ENCODE measurements around the gene BAG1. TPM values are rescaled to one million over a fixed set of nuclear protein-coding genes. Genes with fewer than 3 reads are reported as not detected.

Gene BAG1
- total and polyA plus RNA-seq, 2 experiments from 2014 or later = 44.7 to 55.4 TPM

DNA sequence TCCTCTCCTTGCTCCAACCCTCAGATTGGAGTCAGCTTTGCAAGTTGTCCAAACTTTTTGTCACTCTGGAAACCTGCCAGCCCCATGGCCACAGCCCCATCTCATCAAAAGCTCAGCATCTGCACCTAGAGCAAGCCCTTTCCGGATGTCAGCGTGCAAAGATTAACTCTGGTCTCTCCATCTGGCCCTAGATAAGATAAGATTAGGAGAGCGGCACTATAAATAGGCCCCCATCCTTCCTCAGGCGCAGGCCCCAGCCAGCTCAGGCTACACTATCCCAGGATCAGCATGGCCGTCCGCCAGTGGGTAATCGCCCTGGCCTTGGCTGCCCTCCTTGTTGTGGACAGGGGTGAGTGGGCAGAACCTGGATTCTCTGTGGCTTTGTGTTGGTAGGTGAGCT is 24.6 kb downstream of the BAG1 start, which contains the start of gene SPINK4 (continued):
- TF ChIP-seq, protein P1, sequence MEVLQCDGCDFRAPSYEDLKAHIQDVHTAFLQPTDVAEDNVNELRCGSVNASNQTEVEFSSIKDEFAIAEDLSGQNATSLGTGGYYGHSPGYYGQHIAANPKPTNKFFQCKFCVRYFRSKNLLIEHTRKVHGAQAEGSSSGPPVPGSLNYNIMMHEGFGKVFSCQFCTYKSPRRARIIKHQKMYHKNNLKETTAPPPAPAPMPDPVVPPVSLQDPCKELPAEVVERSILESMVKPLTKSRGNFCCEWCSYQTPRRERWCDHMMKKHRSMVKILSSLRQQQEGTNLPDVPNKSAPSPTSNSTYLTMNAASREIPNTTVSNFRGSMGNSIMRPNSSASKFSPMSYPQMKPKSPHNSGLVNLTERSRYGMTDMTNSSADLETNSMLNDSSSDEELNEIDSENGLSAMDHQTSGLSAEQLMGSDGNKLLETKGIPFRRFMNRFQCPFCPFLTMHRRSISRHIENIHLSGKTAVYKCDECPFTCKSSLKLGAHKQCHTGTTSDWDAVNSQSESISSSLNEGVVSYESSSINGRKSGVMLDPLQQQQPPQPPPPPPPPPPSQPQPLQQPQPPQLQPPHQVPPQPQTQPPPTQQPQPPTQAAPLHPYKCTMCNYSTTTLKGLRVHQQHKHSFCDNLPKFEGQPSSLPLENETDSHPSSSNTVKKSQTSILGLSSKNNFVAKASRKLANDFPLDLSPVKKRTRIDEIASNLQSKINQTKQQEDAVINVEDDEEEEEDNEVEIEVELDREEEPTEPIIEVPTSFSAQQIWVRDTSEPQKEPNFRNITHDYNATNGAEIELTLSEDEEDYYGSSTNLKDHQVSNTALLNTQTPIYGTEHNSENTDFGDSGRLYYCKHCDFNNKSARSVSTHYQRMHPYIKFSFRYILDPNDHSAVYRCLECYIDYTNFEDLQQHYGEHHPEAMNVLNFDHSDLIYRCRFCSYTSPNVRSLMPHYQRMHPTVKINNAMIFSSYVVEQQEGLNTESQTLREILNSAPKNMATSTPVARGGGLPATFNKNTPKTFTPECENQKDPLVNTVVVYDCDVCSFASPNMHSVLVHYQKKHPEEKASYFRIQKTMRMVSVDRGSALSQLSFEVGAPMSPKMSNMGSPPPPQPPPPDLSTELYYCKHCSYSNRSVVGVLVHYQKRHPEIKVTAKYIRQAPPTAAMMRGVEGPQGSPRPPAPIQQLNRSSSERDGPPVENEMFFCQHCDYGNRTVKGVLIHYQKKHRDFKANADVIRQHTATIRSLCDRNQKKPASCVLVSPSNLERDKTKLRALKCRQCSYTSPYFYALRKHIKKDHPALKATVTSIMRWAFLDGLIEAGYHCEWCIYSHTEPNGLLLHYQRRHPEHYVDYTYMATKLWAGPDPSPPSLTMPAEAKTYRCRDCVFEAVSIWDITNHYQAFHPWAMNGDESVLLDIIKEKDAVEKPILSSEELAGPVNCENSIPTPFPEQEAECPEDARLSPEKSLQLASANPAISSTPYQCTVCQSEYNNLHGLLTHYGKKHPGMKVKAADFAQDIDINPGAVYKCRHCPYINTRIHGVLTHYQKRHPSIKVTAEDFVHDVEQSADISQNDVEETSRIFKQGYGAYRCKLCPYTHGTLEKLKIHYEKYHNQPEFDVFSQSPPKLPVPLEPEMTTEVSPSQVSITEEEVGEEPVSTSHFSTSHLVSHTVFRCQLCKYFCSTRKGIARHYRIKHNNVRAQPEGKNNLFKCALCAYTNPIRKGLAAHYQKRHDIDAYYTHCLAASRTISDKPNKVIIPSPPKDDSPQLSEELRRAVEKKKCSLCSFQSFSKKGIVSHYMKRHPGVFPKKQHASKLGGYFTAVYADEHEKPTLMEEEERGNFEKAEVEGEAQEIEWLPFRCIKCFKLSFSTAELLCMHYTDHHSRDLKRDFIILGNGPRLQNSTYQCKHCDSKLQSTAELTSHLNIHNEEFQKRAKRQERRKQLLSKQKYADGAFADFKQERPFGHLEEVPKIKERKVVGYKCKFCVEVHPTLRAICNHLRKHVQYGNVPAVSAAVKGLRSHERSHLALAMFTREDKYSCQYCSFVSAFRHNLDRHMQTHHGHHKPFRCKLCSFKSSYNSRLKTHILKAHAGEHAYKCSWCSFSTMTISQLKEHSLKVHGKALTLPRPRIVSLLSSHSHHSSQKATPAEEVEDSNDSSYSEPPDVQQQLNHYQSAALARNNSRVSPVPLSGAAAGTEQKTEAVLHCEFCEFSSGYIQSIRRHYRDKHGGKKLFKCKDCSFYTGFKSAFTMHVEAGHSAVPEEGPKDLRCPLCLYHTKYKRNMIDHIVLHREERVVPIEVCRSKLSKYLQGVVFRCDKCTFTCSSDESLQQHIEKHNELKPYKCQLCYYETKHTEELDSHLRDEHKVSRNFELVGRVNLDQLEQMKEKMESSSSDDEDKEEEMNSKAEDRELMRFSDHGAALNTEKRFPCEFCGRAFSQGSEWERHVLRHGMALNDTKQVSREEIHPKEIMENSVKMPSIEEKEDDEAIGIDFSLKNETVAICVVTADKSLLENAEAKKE (CRISPR knock-in tag; IDR thresholded peaks at IDR 0.05) = no peak
- no peak for TF ChIP-seq CREB1 (CRISPR knock-in tag; IDR thresholded peaks at IDR 0.05; ENCODE audit: low read depth)
- TF ChIP-seq POLR2AphosphoS5 (IDR thresholded peaks at IDR 0.05; ENCODE audit: low read depth) = no peak
- TF ChIP-seq, protein P2, sequence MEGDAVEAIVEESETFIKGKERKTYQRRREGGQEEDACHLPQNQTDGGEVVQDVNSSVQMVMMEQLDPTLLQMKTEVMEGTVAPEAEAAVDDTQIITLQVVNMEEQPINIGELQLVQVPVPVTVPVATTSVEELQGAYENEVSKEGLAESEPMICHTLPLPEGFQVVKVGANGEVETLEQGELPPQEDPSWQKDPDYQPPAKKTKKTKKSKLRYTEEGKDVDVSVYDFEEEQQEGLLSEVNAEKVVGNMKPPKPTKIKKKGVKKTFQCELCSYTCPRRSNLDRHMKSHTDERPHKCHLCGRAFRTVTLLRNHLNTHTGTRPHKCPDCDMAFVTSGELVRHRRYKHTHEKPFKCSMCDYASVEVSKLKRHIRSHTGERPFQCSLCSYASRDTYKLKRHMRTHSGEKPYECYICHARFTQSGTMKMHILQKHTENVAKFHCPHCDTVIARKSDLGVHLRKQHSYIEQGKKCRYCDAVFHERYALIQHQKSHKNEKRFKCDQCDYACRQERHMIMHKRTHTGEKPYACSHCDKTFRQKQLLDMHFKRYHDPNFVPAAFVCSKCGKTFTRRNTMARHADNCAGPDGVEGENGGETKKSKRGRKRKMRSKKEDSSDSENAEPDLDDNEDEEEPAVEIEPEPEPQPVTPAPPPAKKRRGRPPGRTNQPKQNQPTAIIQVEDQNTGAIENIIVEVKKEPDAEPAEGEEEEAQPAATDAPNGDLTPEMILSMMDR (conservative IDR thresholded peaks at IDR 0.05; ENCODE audit: low read depth in 2 of 2) = no peak
- no peak for TF ChIP-seq EZH2phosphoT487 (IDR thresholded peaks at IDR 0.05; ENCODE audit: unreplicated experiment)
- TF ChIP-seq EZH2 (IDR thresholded peaks at IDR 0.05; ENCODE audit: low read depth, unreplicated experiment) = no peak
- TF ChIP-seq ZNF331 (CRISPR knock-in tag; IDR thresholded peaks at IDR 0.05; ENCODE audit: low read depth) = no peak
- TF ChIP-seq JUNB (IDR thresholded peaks at IDR 0.05; ENCODE audit: unreplicated experiment) = no peak
- no peak for TF ChIP-seq NANOG (IDR thresholded peaks at IDR 0.05; ENCODE audit: borderline replicate concordance)
- TF ChIP-seq ZNF114 (CRISPR knock-in tag; IDR thresholded peaks at IDR 0.05) = no peak
